Cardiac fibroblast (primary cell): ENCODE data around the gene KCNQ1OT1.
A peak's percentile ranks its signal among the peaks of the same experiment; 100 is the strongest.

Experiments used
- DNase-seq, 2 donors: peaks; one replicate each; pipeline versions ENCODE4 v3.0.0 to v3.0.0-alpha.2; 2010; ENCODE audit warnings: low read depth in 2 of 2
- H3K4me3 ChIP-seq, 2 donors: replicated peaks in 1 of 2; 1 replicate in 1 of 2; 2 replicates in 1 of 2; pipeline ENCODE4 v1.5.1; 2011; ENCODE audit warnings: low read depth in 2 of 2, low read length in 2 of 2, mild to moderate bottlenecking in 2 of 2, moderate library complexity in 1 of 2
- CTCF ChIP-seq: IDR thresholded peaks from one replicate; pipeline ENCODE4 v1.5.1; 2011; ENCODE audit warnings: low read depth, mild to moderate bottlenecking, low read length, inconsistent platforms

The KCNQ1OT1 gene

GRCh38 chr11:2708151-2708581 lies 8.4 kb upstream of the KCNQ1OT1 start:
- DNase-seq: peak in 1 of 2 donors; percentile 67
- no peak overlapping the region for H3K4me3 ChIP-seq
- no peak for TF ChIP-seq CTCF

- DNase-seq: no peak
- no peak for TF ChIP-seq CTCF
- no peak overlapping the region for H3K4me3 ChIP-seq
Observed at GRCh38 chr11:2707736-2708135, 7.9 kb upstream of the KCNQ1OT1 start.

- DNase-seq: no peak
- no peak overlapping the region for H3K4me3 ChIP-seq
- no peak for TF ChIP-seq CTCF
Observed at GRCh38 chr11:2706321-2706720, 6.5 kb upstream of the KCNQ1OT1 start.

GRCh38 chr11:2704896-2705606 lies 5.3 kb upstream of the KCNQ1OT1 start:
- no peak for DNase-seq
- TF ChIP-seq CTCF: no peak

GRCh38 chr11:2704356-2704755 lies 4.6 kb upstream of the KCNQ1OT1 start:
- DNase-seq: no peak
- TF ChIP-seq CTCF: no peak
- no peak overlapping the region for H3K4me3 ChIP-seq

More at GRCh38 chr11:2704896-2705606, 5.3 kb upstream of the KCNQ1OT1 start:
- H3K4me3 ChIP-seq: no peak overlapping the region

GRCh38 chr11:2703363-2704141 lies 3.8 kb upstream of the KCNQ1OT1 start:
- TF ChIP-seq CTCF: no peak
- H3K4me3 ChIP-seq: no peak overlapping the region
- DNase-seq: peak in 1 of 2 donors; percentile 67
